Head of caudate nucleus (tissue), 42 donors: ENCODE measurements around the gene ELF1.
"Not testable (repeated sequence)": the region's sequence is repeated elsewhere in the genome, so short reads cannot be mapped to it uniquely, and the experiment has no call there.

Source experiments
- DNase-seq, 42 donors: peaks; one replicate each; pipeline versions ENCODE4 v3.0.0 to v3.0.0-alpha.2; 2020 to 2021; ENCODE audit warnings: mixed read lengths in 7 of 42
- intact Hi-C: fragments of 100-400 bp; cut with DNase I; formaldehyde crosslinking; loops from one replicate; pipeline ENCODE4 v1.15.0; 2022

Gene ELF1

GRCh38 chr13:41052441-41052840 is 33.3 kb upstream of the ELF1 start:
- DNase-seq, result no peak
- intact Hi-C loops, result loop anchor here (10.0 kb wide), 1 partner anchor 68 kb away; no protein-coding TSS in a partner anchor

- intact Hi-C loops, result loop anchor here (10.0 kb wide), 1 partner anchor 65 kb away; no protein-coding TSS in a partner anchor
- no peak for DNase-seq
These were observed 30.6 kb upstream of the ELF1 start for GRCh38 chr13:41049480-41050440.

GRCh38 chr13:41048640-41049039 is 29.5 kb upstream of the ELF1 start:
- intact Hi-C loops, result no loop called here
- no peak for DNase-seq

GRCh38 chr13:41042419-41042818 is 23.3 kb upstream of the ELF1 start:
- intact Hi-C loops, DNase-seq: not testable (repeated sequence)

- no peak for DNase-seq
- intact Hi-C loops, result no loop called here
These were observed 21.6 kb upstream of the ELF1 start for GRCh38 chr13:41040584-41041334.

- DNase-seq, result no peak
- intact Hi-C loops, result no loop called here
These were observed 20.6 kb upstream of the ELF1 start for GRCh38 chr13:41039746-41040145.

GRCh38 chr13:41036557-41036956 is 17.4 kb upstream of the ELF1 start:
- DNase-seq, intact Hi-C loops: not testable (repeated sequence)

- intact Hi-C loops, result no loop called here
- DNase-seq, result no peak
These were observed 15.8 kb upstream of the ELF1 start for GRCh38 chr13:41034881-41035280.

- intact Hi-C loops, result no loop called here
- no peak for DNase-seq
These were observed 15.3 kb upstream of the ELF1 start for GRCh38 chr13:41034382-41034781.

GRCh38 chr13:41032691-41033376 is 13.7 kb upstream of the ELF1 start:
- intact Hi-C loops, result no loop called here
- DNase-seq, result no peak

- intact Hi-C loops, result no loop called here
- DNase-seq, result no peak
These were observed 10.5 kb upstream of the ELF1 start for GRCh38 chr13:41029629-41030028.

- no peak for DNase-seq
- intact Hi-C loops, result no loop called here
These were observed 8.9 kb upstream of the ELF1 start for GRCh38 chr13:41028051-41028450.

- no peak for DNase-seq
- intact Hi-C loops, result no loop called here
These were observed 7.7 kb upstream of the ELF1 start for GRCh38 chr13:41026788-41027187.

- intact Hi-C loops, result no loop called here
- DNase-seq, result no peak
These were observed 6.4 kb upstream of the ELF1 start for GRCh38 chr13:41025518-41025917.

GRCh38 chr13:41019578-41020347 is 647 bp upstream of the ELF1 start:
- peak in 3 of 42 donors; percentile 6 to 25 (median 17) for DNase-seq
- intact Hi-C loops, result no loop called here

- DNase-seq, result no peak
- intact Hi-C loops, result no loop called here
These were observed 541 bp downstream of the ELF1 start for GRCh38 chr13:41018602-41018948.

- no peak for DNase-seq
- intact Hi-C loops, result no loop called here
These were observed 1.1 kb downstream of the ELF1 start for GRCh38 chr13:41017817-41018601.

- intact Hi-C loops, result no loop called here
- DNase-seq, result peak in 22 of 42 donors; percentile 7 to 58 (median 26)
These were observed 2.0 kb downstream of the ELF1 start for GRCh38 chr13:41017159-41017558.
